Left forelimb (tissue), 1 donor: ENCODE results near the gene KIF25.
"Not testable (repeated sequence)": the region's sequence is repeated elsewhere in the genome, so short reads cannot be mapped to it uniquely, and the experiment has no call there.

Source experiments
- DNase-seq: peaks from one replicate; pipeline ENCODE4 v3.0.0-alpha.2; 2018; ENCODE audit warnings: low spot score

KIF25 gene

DNA sequence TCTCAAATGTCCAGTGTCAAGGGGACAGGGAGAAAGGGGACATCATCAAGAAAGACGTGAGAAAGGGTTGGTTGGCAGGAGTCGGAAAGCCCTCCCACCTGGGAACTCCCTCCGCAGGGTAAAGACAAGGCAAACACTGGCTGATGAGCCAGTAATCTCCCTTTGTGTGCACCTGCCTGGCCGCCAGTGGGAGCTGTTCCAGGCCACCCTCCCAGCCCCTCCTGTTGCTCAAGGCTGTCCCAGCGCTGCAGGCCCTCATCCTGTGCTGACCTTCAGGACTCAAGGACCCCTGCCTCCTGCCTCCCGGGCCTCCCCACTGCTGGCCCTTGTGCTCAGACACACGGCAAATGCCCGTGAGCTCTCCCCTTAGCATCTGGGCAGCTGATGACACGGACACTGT is 74.1 kb downstream of the KIF25 start:
- no peak for DNase-seq

DNA sequence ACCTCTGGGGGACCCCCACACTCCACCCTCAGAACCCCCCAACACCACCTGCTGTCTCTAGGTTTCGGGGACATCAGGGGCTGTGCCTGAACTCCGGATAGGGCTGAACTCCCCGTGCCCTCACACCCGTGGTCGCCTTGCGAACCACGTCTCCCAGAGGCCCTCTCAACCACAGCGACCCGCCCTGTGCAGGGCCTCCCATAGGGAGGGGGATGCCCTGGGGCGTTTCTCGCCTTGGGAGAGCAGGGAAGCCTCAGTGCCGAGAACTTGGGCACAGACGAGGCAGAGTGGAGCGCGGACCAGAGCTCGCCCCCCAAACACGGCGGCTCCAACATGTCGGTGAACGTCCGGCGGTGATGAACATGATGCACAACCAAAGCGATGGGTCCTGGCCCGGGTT is 74.8 kb downstream of the KIF25 start:
- no peak for DNase-seq

DNA sequence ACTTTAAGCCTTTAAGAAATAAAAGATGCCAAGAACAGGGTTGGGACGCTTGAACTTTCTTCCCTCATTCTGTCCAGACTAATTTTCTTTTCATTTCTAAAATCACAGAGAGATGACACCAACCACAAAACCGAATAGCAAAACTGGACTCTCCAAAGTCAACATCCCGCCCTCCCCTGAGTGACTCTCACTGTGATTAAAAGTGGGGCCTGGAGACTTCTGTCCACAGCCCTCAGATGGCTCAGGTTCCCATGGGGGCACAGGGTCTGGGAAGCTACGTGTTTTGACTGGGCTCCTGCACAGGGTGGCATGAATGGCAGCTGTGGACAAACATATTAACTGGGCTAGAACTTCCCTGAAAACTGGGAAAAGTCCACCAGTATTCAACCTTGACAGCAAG is 75.3 kb downstream of the KIF25 start:
- DNase-seq: no peak

DNA sequence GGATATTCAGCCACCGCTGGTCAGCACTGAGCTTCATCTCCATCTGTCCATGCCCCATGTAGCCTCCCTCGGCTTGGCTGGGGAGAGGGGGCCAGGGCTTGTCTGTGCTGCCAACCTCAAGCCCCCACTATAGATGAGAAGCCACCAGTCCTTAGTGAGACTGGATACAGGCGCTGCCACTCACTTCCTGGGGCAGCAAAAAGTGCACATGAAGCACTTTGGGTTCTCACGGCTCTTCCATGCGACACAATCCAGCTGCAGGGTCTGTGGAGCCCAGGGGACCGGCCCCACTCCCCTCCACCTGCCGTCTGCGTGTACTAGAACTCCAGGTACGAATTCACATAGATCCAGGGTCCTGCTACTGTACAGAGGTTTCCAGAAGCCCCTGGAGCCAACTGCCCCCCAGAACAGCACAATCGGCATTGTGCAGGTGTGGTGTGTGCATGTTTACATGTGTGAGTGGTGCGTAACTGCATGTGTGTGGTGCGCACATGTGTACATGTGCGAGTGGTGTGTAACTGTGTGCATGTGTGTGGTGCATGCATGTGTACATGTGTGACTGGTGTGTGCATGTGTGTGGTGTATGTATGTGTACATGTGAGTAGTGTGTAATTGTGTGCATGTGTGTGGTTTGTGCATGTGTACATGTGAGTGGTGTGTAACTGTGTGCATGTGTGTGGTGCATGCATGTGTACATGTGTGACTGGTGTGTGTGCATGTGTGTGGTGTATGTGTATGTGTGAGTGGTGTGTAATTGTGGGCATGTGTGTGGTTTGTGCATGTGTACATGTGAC is 76.7 kb downstream of the KIF25 start:
- no peak for DNase-seq

DNA sequence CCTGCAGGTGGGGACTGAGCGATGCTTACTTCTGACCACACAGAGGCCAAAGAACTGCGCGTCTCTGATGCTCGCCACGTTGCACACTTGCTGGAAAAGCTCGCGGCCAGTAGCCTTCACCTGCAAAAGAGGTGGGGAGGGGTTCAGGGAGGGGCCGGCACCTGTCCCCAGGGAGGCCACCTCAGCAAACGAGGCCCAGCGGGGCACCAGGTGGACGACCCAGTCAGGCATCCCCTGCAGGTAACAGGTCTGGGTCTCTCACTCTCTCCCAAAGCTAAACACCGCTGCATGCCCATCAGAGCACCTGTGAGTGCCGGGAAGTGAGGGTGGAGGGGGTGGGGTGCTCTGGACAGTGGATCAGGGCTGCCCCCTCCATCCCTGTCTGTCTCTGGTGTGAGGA is 77.7 kb downstream of the KIF25 start:
- DNase-seq: no peak

DNA sequence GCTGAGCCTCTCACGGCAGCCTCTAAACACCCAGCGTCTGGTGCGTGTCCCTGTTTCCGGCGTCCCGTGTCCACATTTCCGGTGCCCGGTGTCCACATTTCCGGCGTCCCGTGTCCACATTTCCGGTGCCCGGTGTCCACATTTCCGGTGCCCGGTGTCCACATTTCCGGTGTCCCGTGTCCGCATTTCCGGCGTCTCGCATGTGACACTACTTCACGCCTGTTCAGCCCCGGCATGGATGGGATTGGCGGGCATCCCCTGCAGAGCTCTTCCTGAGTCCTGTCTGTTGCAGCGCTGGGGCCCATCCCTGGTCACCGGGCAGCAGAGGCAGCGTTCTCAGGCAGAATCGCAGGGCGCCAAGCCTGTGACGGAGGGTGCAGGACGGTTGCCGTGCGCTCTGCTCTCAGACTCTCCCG is 78.3 kb downstream of the KIF25 start:
- no peak for DNase-seq

DNA sequence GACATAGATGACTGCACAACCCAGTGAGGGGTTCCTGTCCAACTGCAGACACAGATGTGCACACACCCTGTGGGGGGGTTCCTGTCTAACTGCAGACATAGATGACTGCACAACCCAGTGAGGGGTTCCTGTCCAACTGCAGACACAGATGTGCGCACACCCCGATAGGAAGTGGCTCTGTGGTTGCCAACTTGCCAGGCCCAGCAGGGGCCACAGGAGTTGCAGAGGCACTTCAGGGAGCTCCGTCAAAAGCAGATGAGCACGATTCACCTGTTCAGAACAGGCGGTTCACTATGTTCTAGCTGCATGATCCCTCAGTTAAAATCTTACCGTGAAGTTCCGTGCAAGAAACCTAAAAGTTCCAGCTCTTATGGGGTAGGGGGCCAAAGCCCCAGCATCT is 79.9 kb downstream of the KIF25 start:
- not testable (repeated sequence) for DNase-seq

DNA sequence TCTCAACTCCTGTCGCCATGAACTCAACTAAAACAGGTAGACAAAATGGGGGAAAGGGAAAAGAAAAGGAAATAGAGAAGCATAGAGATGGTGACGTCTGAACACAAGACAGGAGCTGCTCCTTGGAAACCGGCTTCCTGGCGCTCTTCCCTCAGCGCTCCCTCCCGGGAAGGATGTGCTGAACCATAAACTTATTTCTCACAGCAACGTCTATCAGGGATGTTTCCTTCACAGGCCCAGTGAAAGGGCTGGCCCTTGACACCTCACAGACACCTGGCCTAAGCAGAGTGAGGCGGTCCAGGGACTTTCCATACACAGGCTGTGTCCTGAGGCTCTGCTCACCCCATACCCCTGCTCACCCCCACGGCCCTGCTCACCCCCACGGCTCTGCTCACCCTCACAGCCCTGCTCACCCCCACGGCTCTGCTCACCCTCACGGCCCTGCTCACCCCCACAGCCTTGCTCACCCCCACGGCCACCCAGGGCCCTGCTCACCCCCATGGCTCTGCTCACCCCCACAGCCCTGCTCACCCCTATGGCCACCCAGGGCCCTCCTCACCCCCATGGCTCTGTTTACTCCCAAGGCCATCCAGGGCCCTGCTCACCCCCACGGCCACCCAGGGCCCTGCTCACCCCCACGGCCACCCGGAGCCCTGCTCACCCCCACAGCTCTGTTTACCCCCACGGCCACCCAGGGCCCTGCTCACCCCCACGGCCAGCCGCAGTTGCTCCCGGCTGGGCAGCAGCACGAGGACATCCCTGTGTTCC is 80.9 kb downstream of the KIF25 start:
- no peak for DNase-seq

DNA sequence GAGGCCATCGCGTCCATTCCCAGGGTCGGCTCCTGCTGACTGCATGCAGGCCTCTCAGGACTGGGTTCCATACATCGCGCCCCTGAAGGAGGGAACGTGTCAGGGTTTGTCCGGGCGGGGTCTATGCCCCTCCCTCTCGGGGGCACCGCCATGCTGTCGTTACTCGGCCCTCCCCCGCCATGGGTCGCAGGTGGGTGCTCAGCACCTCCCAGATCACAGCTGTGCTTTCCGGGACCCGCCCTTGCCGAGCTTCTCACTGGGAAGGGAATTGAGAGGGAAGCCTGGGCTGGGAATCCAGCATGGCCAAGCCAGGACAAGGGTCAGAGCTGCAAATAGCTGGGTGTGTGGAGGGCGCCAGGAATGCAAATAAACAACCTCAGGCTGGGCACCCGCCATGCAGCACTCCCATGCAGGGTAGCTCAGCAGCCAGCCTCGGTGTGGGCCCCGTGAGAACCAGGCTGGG is 81.5 kb downstream of the KIF25 start, which contains the start of gene FRMD1:
Gene FRMD1, minus strand, starts transcription at position 270 of the 463 bp plus-strand sequence. Its CDS starts 118 bp downstream, at position 152.
- no peak for DNase-seq

DNA sequence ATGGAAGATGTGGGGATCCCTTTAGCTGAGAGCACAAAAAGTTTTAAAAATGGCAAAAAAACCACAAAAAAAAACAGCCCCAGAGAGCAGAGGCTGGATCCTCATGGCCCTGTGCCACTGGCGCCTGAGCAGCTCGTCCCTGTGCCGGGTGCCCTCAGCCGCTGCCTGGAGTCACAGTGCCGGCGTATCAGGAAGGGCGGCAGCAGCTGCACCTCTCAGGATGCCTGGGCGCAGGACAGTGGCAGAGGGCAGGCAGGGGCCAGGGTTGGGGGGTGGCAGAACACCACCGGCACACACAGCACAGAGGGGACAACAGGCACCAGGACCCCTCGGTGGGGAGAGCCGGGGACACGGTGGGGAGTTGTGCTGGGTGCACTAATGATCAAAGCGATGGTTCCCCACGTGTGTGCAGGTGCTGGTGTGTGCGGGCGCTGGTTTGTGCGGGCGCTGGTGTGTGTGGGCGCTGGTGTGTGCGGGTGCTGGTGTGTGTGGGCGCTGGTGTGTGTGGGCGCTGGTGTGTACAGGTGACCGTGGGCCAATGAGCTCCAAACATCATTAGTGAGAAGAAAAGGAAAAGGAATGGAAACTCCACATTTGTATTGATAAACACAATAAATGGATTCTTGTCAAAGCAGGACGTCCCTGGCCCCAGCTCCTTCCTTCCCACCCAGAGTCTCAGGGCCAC is 83.1 kb downstream of the KIF25 start:
- no peak for DNase-seq

DNA sequence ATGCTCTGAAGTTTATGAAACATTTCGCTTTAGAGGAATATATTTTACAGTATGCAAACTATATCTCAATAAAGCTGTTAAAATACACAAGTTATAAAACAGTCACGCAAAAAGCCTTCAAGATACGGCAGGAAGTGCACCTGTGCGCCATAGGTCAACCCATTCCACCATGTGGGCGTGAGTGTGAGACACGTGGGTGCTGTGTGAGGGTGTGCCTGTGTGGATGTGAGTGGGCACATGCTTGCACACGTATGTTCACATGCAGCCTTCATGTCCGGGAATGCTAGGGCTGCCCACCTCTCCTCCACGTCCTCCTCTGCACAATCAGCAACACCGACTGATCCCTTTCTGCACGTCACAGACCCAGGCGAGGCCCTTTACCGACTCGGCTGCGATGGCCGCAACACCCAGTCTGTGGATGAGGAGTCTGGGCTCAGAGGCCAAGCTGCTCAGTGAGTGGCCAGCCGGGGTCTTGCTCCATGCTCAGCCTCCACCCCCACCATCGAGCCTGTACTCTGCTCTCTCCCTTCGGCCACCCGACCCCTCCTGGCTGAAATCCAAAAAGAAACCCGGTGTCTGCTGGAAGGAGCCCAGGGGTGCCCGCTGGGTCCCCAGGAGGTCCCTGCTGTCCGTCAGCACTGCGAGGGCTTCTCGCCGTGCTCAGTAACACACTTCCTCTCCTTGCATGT is 84.5 kb downstream of the KIF25 start:
- no peak for DNase-seq

DNA sequence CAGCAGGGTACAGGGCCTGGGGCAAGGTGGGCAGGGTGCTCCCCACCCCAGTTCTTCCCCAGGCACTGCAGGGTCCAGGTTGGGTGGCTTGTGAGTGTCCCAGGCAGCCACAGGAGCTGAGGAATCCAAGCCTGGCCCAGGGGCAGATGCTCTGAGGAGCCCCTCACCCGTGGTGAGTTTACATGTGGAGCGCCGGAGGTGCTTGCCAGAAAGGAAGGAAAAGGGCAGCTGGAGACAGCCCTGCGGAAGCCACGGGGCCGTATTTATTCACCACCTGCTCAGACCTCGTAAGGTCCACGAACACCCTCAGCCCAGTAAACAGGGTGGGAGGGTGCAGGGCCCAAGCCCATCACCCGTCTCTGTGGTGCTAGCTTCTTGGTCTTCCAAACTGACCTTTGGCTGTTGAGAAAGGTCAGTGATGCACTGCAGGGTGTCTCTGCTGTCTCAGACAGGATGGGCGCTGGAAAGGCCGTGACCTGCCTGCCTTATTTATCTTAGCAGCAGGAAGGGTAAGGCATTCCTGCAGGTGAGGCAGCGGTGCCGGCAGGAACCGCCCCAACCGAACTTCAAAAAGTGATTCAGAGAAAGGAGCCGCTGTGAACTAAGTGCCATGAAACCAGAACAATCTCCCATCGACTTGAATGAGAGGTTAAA is 85.5 kb downstream of the KIF25 start:
- no peak for DNase-seq

DNA sequence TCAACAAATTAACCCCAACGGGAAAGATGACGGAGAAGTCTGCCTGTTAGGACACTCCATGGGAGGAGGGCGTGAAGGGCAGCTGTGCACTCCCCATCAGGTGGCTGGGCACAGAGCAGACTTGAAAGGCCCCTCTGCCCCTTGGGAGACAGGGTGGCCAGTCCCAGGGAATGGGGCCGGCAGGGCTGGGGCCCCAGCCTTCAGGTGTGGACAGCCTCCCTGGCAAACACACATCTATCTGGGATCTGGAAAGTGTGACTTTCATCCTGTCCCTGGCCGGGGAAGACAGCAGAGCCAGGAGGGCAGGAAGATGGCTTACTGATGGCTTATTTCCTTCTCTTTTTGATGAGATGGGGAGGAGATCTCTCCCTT is 86.0 kb downstream of the KIF25 start:
- no peak for DNase-seq

DNA sequence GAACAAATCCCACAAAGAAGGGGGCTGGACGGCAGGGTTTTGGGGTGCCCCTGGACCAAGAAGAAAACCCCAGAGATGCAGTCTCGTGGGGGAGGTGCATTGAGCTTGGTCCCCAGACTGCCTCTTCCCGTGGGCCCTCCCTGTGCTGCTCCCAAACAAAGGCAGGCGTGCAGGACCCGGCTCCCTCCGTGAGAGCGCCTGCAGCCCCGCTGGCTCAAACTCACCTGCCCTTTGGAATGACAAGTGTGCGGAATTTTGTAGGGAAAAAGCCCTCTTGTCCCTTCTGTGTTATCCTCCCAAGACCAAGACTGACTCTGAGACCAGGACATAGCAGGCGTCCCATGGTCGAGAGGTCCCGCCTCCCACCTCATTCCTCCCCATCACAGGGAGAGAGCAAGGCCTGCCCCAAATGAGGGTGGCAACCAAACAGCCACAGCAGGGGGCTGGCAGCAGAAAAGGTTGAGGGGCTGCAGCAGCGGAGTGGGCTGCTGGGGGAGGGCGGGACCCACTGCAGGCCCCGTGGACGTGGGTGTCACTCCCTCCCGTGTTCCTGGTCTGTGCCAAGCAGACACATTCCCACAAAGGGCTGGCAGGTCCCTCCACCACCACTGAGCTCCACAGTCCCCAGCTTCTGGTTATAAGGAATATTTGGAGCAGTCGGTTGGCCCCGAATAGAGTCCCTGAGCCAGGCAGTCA is 87.1 kb downstream of the KIF25 start:
- no peak for DNase-seq

DNA sequence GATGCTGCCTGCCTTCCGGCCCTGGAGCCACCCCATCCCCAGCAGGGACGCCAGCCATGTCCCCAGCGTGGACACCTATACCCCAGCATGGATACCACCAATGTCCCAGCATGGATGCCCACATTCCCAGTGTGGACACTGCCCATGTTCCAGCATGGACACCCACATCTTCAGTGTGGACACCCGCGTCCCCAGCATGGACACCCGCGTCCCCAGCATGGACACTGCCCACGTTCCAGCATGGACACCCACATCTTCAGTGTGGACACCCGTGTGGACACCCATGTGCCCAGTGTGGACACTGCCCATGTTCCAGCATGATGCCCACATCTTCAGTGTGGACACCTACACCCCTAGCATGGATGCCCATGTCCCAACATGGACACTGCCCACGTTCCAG is 88.6 kb downstream of the KIF25 start:
- DNase-seq: no peak

DNA sequence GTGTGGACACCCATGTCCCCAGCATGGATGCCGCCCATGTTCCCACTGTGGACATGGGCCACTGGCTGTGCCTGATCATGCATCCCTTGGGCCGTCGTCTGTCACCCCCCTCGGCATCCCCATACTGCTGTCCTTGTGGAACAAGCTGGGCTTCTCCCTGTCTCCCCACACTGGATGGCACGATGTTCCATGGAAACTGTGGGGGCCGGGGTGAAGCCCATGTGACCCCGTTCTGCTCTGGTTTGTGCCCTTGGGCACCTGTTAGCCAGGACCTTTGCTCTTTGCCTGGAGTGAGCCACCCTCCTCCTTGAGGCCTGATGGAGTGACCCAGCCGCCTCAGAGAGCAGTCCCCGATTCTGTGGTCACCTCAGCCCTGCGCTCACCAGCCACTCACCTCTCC is 89.1 kb downstream of the KIF25 start:
- DNase-seq: no peak

DNA sequence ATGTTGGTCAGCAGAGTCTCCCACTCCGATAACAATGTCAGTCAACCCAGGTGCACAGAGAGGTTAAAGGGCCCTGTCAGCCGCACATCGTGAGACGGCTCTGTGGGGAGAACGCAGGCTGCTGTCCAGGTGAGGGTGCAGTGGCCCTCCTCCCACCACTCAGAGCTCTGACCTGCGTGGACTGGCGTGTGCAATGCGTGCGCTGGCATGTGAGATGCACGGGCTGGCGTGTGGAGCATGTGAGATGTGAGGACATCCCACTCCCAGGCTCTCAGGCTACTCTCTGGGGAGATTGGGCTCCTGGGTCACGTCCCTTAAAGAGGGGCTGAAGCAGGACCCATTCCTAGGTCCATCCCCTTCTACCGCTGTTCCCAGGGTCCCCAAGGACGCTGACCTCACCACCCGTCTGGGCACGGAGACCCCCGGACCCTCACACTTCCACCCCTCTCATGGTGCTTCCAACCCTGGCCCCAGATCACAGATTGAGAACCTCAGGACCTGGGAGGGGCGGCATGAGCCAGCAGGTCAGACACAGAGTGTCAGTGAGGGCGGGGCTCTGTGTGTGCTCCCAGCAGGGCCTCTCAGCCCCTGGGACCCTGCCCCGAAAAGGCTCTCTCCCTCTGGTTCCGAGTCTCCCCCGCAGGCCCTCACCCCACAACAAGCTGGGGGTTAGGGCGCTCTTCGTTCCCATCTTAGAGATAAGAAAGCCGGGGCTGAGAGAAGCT is 90.1 kb downstream of the KIF25 start:
- no peak for DNase-seq

DNA sequence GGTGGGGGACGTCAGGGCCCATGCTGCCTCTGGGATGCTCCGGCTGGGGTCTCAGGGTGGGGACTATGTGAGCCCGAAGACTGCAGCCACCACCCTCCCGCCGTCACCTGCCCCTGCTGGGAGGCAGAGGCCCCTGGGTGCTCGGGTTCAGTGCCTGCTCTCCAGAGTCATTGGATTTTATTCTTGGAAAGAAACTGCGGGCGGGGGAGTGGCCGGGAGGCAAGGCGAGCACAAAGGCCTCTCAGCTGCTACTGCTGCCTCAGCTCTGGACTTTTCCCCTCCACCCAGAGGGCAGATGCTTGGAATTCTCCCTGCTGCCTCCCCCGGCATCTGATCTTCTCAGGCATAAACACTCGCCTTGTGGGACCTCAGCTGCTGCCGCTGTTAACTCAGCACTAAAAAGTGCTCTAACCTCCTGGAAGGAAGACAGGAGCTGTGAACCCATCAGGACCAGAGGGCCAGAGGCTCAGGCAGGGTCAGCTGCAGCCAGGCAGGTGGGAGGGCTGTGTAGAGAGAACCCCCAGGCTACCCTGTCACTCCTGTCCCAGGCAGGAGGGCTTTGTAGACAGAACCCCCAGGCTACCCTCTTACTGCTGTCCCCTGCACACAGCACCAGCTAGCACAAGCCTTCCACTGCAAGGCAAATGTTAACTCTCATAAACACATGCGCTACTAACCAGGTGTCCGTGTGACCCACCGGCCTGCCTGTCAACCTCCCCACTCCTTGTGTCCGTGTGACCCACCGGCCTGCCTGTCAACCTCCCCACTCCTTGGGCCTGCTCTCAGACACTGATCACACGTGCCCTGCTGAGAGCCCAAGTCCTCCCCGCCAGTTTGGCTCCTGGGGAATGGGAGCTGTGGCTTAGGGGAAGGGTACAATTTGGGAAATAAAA is 90.9 kb downstream of the KIF25 start:
- peak; percentile 74 for DNase-seq
